Fibroblast of lung (primary cell): ENCODE measurements around the gene NMBR. TPM values are rescaled to one million over a fixed set of nuclear protein-coding genes. Genes with fewer than 3 reads are reported as not detected.

ENCODE experiments used
- DNase-seq, 2 donors: peaks; one replicate each; pipeline versions ENCODE4 v3.0.0 to v3.0.0-alpha.2; 2010; ENCODE audit warnings: low read depth in 2 of 2
- H2AFZ ChIP-seq: 2 replicates; pipeline ENCODE4 v1.5.1; 2012; ENCODE audit warnings: low read length, control low read depth, inconsistent platforms
- H3K27ac ChIP-seq: 2 replicates; pipeline ENCODE4 v1.5.1; 2011; ENCODE audit warnings: low read length, control low read depth; ENCODE audit not compliant: insufficient read depth
- H3K27me3 ChIP-seq: 2 replicates; pipeline ENCODE4 v1.5.1; 2011; ENCODE audit warnings: mild to moderate bottlenecking, low read length; ENCODE audit not compliant: control insufficient read depth, insufficient read depth
- H3K36me3 ChIP-seq: 2 replicates; pipeline ENCODE4 v1.5.1; 2011; ENCODE audit warnings: low read length; ENCODE audit not compliant: control insufficient read depth, insufficient read depth
- H3K4me1 ChIP-seq: 2 replicates; pipeline ENCODE4 v1.5.1; 2011; ENCODE audit warnings: low read length; ENCODE audit not compliant: control insufficient read depth, insufficient read depth; ENCODE audit errors: extremely low read depth
- H3K4me2 ChIP-seq: 2 replicates; pipeline ENCODE4 v1.5.1; 2011; ENCODE audit warnings: low read length, control low read depth; ENCODE audit not compliant: insufficient read depth; ENCODE audit errors: extremely low read depth
- H3K4me3 ChIP-seq, 4 experiments: fragments of 200-600 bp in 1 of 4; sonication (generic) in 1 of 4; replicated peaks in 1 of 4; 2 replicates each; pipeline ENCODE4 v1.5.1; 2011 to 2016; ENCODE audit warnings: low read length in 4 of 4, low read depth in 3 of 4, mild to moderate bottlenecking in 3 of 4, control low read depth in 2 of 4, inconsistent platforms in 1 of 4, mixed read lengths in 1 of 4; ENCODE audit not compliant: insufficient read depth in 1 of 4; ENCODE audit errors: control extremely low read depth in 1 of 4
- H3K79me2 ChIP-seq: 2 replicates; pipeline ENCODE4 v1.5.1; 2012; ENCODE audit warnings: mild to moderate bottlenecking, low read length, inconsistent platforms; ENCODE audit not compliant: control insufficient read depth, insufficient read depth
- H3K9ac ChIP-seq: 2 replicates; pipeline ENCODE4 v1.5.1; 2011; ENCODE audit warnings: mild to moderate bottlenecking, low read length, control low read depth; ENCODE audit not compliant: insufficient read depth
- H3K9me3 ChIP-seq: 2 replicates; pipeline ENCODE4 v1.5.1; 2012; ENCODE audit warnings: low read depth, low read length; ENCODE audit not compliant: control insufficient read depth, insufficient read depth
- H4K20me1 ChIP-seq: 2 replicates; pipeline ENCODE4 v1.5.1; 2011; ENCODE audit warnings: low read length; ENCODE audit not compliant: control insufficient read depth, insufficient read depth; ENCODE audit errors: extremely low read depth
- CTCF ChIP-seq, 2 donors: IDR thresholded peaks in 1 of 2; conservative IDR thresholded peaks in 1 of 2; 1 replicate in 1 of 2; 2 replicates in 1 of 2; pipeline ENCODE4 v1.5.1; 2011 to 2012; ENCODE audit warnings: low read length in 2 of 2, control low read depth in 1 of 2, inconsistent platforms in 1 of 2, low read depth in 1 of 2, mild to moderate bottlenecking in 1 of 2
- EZH2 ChIP-seq: IDR thresholded peaks from 2 replicates; pipeline ENCODE4 v1.5.1; 2012; ENCODE audit warnings: low read length, control low read depth, mild to moderate bottlenecking; ENCODE audit errors: missing control alignments
- polyA plus RNA-seq, 2 donors: library from polyadenylated mRNA; depleted of rRNA in 1 of 2; stranded (reverse) in 1 of 2; unstranded in 1 of 2; fragments of >200 nt; gene quantifications; 2 replicates each; pipeline ENCODE4 v1.2.1, GENCODE V29; 2011 to 2012; ENCODE audit warnings: missing spikeins in 1 of 2
- total RNA-seq: library from RNA; depleted of rRNA; stranded (reverse); fragments of >200 nt; gene quantifications from 2 replicates; pipeline ENCODE4 v1.2.1, GENCODE V29; 2014

The NMBR gene
- total and polyA plus RNA-seq, 2 donors (not counting 1 experiment from before 2014, with no cell fraction given) = 0.05 TPM; not detected in 1

- Histone ChIP-seq H3K36me3 (no peaks in the 10 kb centered on the region), H3K4me2 (no peak overlapping the region), H3K27me3 (no peaks in the 10 kb centered on the region), H3K9ac (no peak overlapping the region), H2AFZ (no peak overlapping the region), H3K4me1 (no peaks in the 10 kb centered on the region), H4K20me1 (no peaks in the 10 kb centered on the region), H3K4me3 (no peak overlapping the region), H3K27ac (no peak overlapping the region), H3K79me2 (no peaks in the 10 kb centered on the region), H3K9me3 (no peaks in the 10 kb centered on the region)
- DNase-seq = no peak
- TF ChIP-seq CTCF (conservative IDR thresholded peaks at IDR 0.05 in 1 of 2, IDR thresholded peaks at IDR 0.05 in 1 of 2; ENCODE audit: low read depth in 1 of 2, low read length in 2 of 2) = no peak
- TF ChIP-seq EZH2 = no peak
Observed at GRCh38 chr6:142183351-142183750, 36.4 kb upstream of the NMBR start.

GRCh38 chr6:142182004-142182403, 35.1 kb upstream of the NMBR start:
- Histone ChIP-seq H4K20me1 (no peaks in the 10 kb centered on the region), H2AFZ (no peak overlapping the region), H3K4me1 (no peaks in the 10 kb centered on the region), H3K4me3 (no peak overlapping the region), H3K27me3 (no peaks in the 10 kb centered on the region), H3K4me2 (no peak overlapping the region), H3K9me3 (no peaks in the 10 kb centered on the region), H3K79me2 (no peaks in the 10 kb centered on the region), H3K36me3 (peaks cover 1% of the 10 kb centered on the region), H3K27ac (no peak overlapping the region), H3K9ac (no peak overlapping the region)
- no peak for DNase-seq
- no peak for TF ChIP-seq EZH2
- no peak for TF ChIP-seq CTCF (conservative IDR thresholded peaks at IDR 0.05 in 1 of 2, IDR thresholded peaks at IDR 0.05 in 1 of 2; ENCODE audit: low read depth in 1 of 2, low read length in 2 of 2)

- Histone ChIP-seq H3K4me1 (no peaks in the 10 kb centered on the region), H3K27me3 (no peaks in the 10 kb centered on the region), H3K9ac (no peak overlapping the region), H4K20me1 (no peaks in the 10 kb centered on the region), H3K79me2 (no peaks in the 10 kb centered on the region), H3K9me3 (no peaks in the 10 kb centered on the region), H3K27ac (no peak overlapping the region), H3K4me2 (no peak overlapping the region), H3K36me3 (peaks cover 3% of the 10 kb centered on the region), H3K4me3 (no peak overlapping the region), H2AFZ (no peak overlapping the region)
- TF ChIP-seq EZH2 (no peak), CTCF (conservative IDR thresholded peaks at IDR 0.05 in 1 of 2, IDR thresholded peaks at IDR 0.05 in 1 of 2; ENCODE audit: low read depth in 1 of 2, low read length in 2 of 2) (no peak)
- DNase-seq = no peak
Observed at GRCh38 chr6:142178129-142178528, 31.2 kb upstream of the NMBR start.
